OCI-LY1 (cell line): ENCODE results near the gene HYAL2.

ENCODE experiments used
- EZH2 ChIP-seq: fragments of 200-600 bp; sonication (generic), shearing (Covaris generic); IDR thresholded peaks from 2 replicates; pipeline ENCODE4 v1.8.0; 2017; ENCODE audit warnings: borderline replicate concordance, mixed run types, mild to moderate bottlenecking, antibody characterized with exemption, low read length, moderate library complexity, mixed read lengths
- TF ChIP-seq, protein P1 (sequence below): fragments of 200-600 bp; sonication (generic), shearing (Covaris generic); IDR thresholded peaks from 2 replicates; pipeline ENCODE4 v1.5.1; 2017; ENCODE audit warnings: mild to moderate bottlenecking, antibody characterized with exemption, low read length, moderate library complexity, mixed read lengths

DNA sequence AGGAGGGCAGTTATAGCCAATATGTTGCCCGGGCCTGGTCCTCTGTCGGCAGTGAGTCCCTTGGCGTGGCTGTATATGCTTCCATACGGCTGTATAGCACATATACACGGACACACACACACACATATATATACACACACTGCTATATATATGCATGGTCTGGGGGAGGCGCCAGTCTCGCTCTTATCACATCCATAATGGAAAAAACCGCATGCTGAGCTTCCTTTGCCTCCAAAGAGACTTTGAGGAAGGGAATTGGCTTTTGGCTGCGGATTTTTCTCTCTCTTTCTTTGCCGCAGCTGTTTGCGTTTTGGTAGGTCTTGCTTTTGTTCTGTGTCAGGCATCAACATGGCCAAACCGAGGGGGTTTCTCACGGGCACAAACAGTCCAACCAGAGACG is 48.0 kb upstream of the HYAL2 start:
- TF ChIP-seq, protein P1, sequence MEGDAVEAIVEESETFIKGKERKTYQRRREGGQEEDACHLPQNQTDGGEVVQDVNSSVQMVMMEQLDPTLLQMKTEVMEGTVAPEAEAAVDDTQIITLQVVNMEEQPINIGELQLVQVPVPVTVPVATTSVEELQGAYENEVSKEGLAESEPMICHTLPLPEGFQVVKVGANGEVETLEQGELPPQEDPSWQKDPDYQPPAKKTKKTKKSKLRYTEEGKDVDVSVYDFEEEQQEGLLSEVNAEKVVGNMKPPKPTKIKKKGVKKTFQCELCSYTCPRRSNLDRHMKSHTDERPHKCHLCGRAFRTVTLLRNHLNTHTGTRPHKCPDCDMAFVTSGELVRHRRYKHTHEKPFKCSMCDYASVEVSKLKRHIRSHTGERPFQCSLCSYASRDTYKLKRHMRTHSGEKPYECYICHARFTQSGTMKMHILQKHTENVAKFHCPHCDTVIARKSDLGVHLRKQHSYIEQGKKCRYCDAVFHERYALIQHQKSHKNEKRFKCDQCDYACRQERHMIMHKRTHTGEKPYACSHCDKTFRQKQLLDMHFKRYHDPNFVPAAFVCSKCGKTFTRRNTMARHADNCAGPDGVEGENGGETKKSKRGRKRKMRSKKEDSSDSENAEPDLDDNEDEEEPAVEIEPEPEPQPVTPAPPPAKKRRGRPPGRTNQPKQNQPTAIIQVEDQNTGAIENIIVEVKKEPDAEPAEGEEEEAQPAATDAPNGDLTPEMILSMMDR: peak; percentile 46
- no peak for TF ChIP-seq EZH2
